ENCODE data around the gene CCL22. TPM values are rescaled to one million over a fixed set of nuclear protein-coding genes. Genes with fewer than 3 reads are reported as not detected.
"Not testable (repeated sequence)": the region's sequence is repeated elsewhere in the genome, so short reads cannot be mapped to it uniquely, and the experiment has no call there.

CCL22 gene
- total RNA-seq, 1 experiment from 2014 or later, result 0.66 TPM

- Histone ChIP-seq H3K27ac (ENCODE audit: low read depth, low read length) (no peak overlapping the region), H2AFZ (ENCODE audit: low read depth, low read length, poor library complexity, severe bottlenecking) (no peak overlapping the region), H3K9me2 (ENCODE audit: insufficient read depth) (no peaks in the 10 kb centered on the region), H4K20me1 (ENCODE audit: insufficient read depth) (no peaks in the 10 kb centered on the region), H3K9ac (ENCODE audit: low read length) (no peak overlapping the region), H3K4me2 (ENCODE audit: low read length) (no peak overlapping the region), H3K27me3 (ENCODE audit: insufficient read depth, low read length) (0 out of 2 replicates have a peak, but pooled peaks cover 1% of the 10 kb centered on the region), H3K4me3 (replicated peaks in 1 of 2; ENCODE audit: low read depth in 1 of 2, low read length in 2 of 2) (no peak overlapping the region), H3K79me2 (ENCODE audit: insufficient read depth, low read length) (no peaks in the 10 kb centered on the region), H3K36me3 (ENCODE audit: control insufficient read depth in 1 of 2, insufficient read depth in 2 of 2, low read length in 2 of 2) (no peaks in the 10 kb centered on the region), H3K4me1 (ENCODE audit: control insufficient read depth in 1 of 2, insufficient read depth in 2 of 2, low read length in 2 of 2) (peaks cover 0 to 3% of the 10 kb centered on the region in 2 experiments; a peak in 1 of 4 replicates), H3K9me3 (ENCODE audit: control insufficient read depth in 1 of 2, insufficient read depth in 1 of 2, low read depth in 1 of 2, low read length in 2 of 2) (no peaks in the 10 kb centered on the region)
- ChIA-PET CTCF (no interaction called here), RAD21 (ENCODE audit: low non-redundant PET in 1 of 2, low total read pairs in 2 of 2, uncharacterized antibody in 2 of 2, unreplicated experiment in 2 of 2) (no interaction called here), POLR2A (no interaction called here)
- TF ChIP-seq SRF (IDR thresholded peaks at IDR 0.05; ENCODE audit: low read depth) (no peak), EZH2phosphoT487 (IDR thresholded peaks at IDR 0.05; ENCODE audit: borderline replicate concordance) (no peak), CTCF (IDR thresholded peaks at IDR 0.05 in 2 of 3, conservative IDR thresholded peaks at IDR 0.05 in 1 of 3; ENCODE audit: borderline replicate concordance in 1 of 3, insufficient read depth in 1 of 3, low read depth in 2 of 3, low read length in 2 of 3) (no peak), CBX3 (IDR thresholded peaks at IDR 0.05; ENCODE audit: low read depth) (no peak), EGR1 (IDR thresholded peaks at IDR 0.05; ENCODE audit: low read depth) (no peak), ZFX (IDR thresholded peaks at IDR 0.05) (no peak), FOSL1 (IDR thresholded peaks at IDR 0.05; ENCODE audit: low read depth) (no peak), ZBTB33 (IDR thresholded peaks at IDR 0.05; ENCODE audit: extremely low read depth, insufficient replicate concordance, low read length) (no peak), SIN3A (IDR thresholded peaks at IDR 0.05; ENCODE audit: low read depth) (no peak), JUND (IDR thresholded peaks at IDR 0.05) (no peak)
- ATAC-seq, result no peak
- intact Hi-C loops (cut with micrococcal nuclease), result no loop called here
- no TSS peak for BruUV-seq (replicated peaks)
- no peak for DNase-seq (ENCODE audit: low read depth, low spot score)
These were observed 15.4 kb upstream of the CCL22 start for GRCh38 chr16:57343221-57343620.

- BruUV-seq (replicated peaks); H3K27me3 ChIP-seq (ENCODE audit: insufficient read depth, low read length); H3K79me2 ChIP-seq (ENCODE audit: insufficient read depth, low read length); H3K36me3 ChIP-seq (ENCODE audit: control insufficient read depth in 1 of 2, insufficient read depth in 2 of 2, low read length in 2 of 2); ATAC-seq; H3K27ac ChIP-seq (ENCODE audit: low read depth, low read length); H3K4me2 ChIP-seq (ENCODE audit: low read length); H2AFZ ChIP-seq (ENCODE audit: low read depth, low read length, poor library complexity, severe bottlenecking); H3K9ac ChIP-seq (ENCODE audit: low read length); H4K20me1 ChIP-seq (ENCODE audit: insufficient read depth); H3K4me1 ChIP-seq (ENCODE audit: control insufficient read depth in 1 of 2, insufficient read depth in 2 of 2, low read length in 2 of 2); H3K4me3 ChIP-seq (replicated peaks in 1 of 2; ENCODE audit: low read depth in 1 of 2, low read length in 2 of 2); RAD21 ChIA-PET (ENCODE audit: low non-redundant PET in 1 of 2, low total read pairs in 2 of 2, uncharacterized antibody in 2 of 2, unreplicated experiment in 2 of 2); DNase-seq (ENCODE audit: low read depth, low spot score); H3K9me3 ChIP-seq (ENCODE audit: control insufficient read depth in 1 of 2, insufficient read depth in 1 of 2, low read depth in 1 of 2, low read length in 2 of 2); intact Hi-C loops (cut with micrococcal nuclease); CTCF ChIA-PET; POLR2A ChIA-PET; H3K9me2 ChIP-seq (ENCODE audit: insufficient read depth): not testable (repeated sequence)
These were observed 14.5 kb upstream of the CCL22 start for GRCh38 chr16:57344094-57344493.
